GF-D8 (cell line): Measurements from ENCODE around the gene SULF2.

ENCODE experiments used
- DNase-seq: peaks from one replicate; lab custom pipeline; 2025; lab: John Stamatoyannopoulos, UW

The SULF2 gene

GRCh38 chr20:47708953-47709833, 76.1 kb downstream of the SULF2 start:
- DNase-seq = no peak

GRCh38 chr20:47708140-47708807, 77.0 kb downstream of the SULF2 start:
- no peak for DNase-seq

- no peak for DNase-seq
These were observed 78.9 kb downstream of the SULF2 start for GRCh38 chr20:47706345-47706744.

- DNase-seq = no peak
These were observed 79.8 kb downstream of the SULF2 start for GRCh38 chr20:47705497-47705856.

- no peak for DNase-seq
These were observed 80.4 kb downstream of the SULF2 start for GRCh38 chr20:47704746-47705496.

- no peak for DNase-seq
These were observed 81.5 kb downstream of the SULF2 start for GRCh38 chr20:47703748-47704147.

GRCh38 chr20:47701612-47702011, 83.7 kb downstream of the SULF2 start:
- DNase-seq = no peak

GRCh38 chr20:47700327-47700726, 85.0 kb downstream of the SULF2 start:
- no peak for DNase-seq

- DNase-seq = no peak
These were observed 85.5 kb downstream of the SULF2 start for GRCh38 chr20:47699818-47700217.

- no peak for DNase-seq
These were observed 87.1 kb downstream of the SULF2 start for GRCh38 chr20:47698142-47698541.

- DNase-seq = no peak
These were observed 88.4 kb downstream of the SULF2 start for GRCh38 chr20:47696856-47697255.

GRCh38 chr20:47694021-47694818, 91.1 kb downstream of the SULF2 start:
- DNase-seq = no peak

- DNase-seq = no peak
These were observed 93.7 kb downstream of the SULF2 start for GRCh38 chr20:47691625-47692024.

GRCh38 chr20:47689731-47690130, 95.5 kb downstream of the SULF2 start:
- DNase-seq = no peak

- no peak for DNase-seq
These were observed 96.6 kb downstream of the SULF2 start for GRCh38 chr20:47688385-47689381.

GRCh38 chr20:47687095-47687987, 97.9 kb downstream of the SULF2 start:
- DNase-seq = no peak

GRCh38 chr20:47686545-47686944, 98.7 kb downstream of the SULF2 start:
- no peak for DNase-seq

GRCh38 chr20:47684306-47685080, 100.8 kb downstream of the SULF2 start:
- DNase-seq = no peak

- DNase-seq = no peak
These were observed 102.4 kb downstream of the SULF2 start for GRCh38 chr20:47682916-47683315.
